Mammary epithelial cell (primary cell): ENCODE data around the gene KSR1.

Experiments
- EZH2 ChIP-seq: IDR thresholded peaks from 2 replicates; pipeline ENCODE4 v1.6.1; 2012; ENCODE audit warnings: low read length, inconsistent platforms, borderline replicate concordance
- TF ChIP-seq, protein P1 (sequence below), 2 donors: IDR thresholded peaks in 1 of 2; conservative IDR thresholded peaks in 1 of 2; 2 replicates each; pipeline ENCODE4 v1.5.1; 2011 to 2012; ENCODE audit warnings: inconsistent platforms in 2 of 2, low read length in 2 of 2, mild to moderate bottlenecking in 2 of 2, control low read depth in 1 of 2, low read depth in 1 of 2; ENCODE audit not compliant: insufficient read depth in 1 of 2; ENCODE audit errors: extremely low read depth in 1 of 2

DNA sequence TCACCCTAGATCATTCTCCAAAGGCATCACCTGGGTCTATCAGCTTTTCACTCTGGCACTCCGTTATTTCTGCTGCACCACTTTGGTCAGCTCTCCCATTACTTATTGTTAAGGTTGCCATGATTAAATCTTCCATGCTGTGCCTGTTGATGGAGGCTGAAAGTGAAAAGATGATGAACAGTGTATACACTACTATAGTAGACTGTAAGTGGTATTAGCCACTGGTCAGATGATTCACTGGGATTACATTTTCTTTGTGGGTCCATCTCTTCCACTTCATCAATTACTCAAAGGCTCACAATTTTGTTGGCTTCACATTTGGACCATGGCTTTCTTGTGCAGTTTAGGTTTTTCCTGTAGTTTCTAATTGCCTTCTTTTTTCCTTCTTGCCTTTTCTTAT is 158.9 kb downstream of the KSR1 start:
- TF ChIP-seq EZH2: no peak
- TF ChIP-seq, protein P1, sequence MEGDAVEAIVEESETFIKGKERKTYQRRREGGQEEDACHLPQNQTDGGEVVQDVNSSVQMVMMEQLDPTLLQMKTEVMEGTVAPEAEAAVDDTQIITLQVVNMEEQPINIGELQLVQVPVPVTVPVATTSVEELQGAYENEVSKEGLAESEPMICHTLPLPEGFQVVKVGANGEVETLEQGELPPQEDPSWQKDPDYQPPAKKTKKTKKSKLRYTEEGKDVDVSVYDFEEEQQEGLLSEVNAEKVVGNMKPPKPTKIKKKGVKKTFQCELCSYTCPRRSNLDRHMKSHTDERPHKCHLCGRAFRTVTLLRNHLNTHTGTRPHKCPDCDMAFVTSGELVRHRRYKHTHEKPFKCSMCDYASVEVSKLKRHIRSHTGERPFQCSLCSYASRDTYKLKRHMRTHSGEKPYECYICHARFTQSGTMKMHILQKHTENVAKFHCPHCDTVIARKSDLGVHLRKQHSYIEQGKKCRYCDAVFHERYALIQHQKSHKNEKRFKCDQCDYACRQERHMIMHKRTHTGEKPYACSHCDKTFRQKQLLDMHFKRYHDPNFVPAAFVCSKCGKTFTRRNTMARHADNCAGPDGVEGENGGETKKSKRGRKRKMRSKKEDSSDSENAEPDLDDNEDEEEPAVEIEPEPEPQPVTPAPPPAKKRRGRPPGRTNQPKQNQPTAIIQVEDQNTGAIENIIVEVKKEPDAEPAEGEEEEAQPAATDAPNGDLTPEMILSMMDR (conservative IDR thresholded peaks at IDR 0.05 in 1 of 2, IDR thresholded peaks at IDR 0.05 in 1 of 2; ENCODE audit: extremely low read depth in 1 of 2, insufficient read depth in 1 of 2, low read depth in 1 of 2, low read length in 2 of 2): no peak
